ENCODE results near the gene DYTN.

DNA sequence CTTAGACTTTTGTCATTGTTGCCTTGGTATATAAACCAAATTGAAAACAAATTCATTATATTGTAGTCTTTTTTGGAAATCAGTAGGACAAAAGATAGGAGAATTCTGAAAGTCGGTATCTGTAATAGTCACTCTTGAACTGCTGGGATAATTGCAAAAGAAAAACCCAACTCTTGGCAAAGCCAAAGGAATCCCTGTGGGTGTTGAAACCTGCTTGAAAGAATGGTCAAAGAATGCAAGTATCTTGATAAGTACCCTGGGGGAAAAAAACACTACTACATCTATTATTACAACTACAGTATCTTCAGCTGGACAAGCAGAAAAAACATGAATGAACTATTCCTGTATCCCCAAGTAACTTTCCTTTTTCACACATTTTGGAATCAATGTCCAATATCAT is 83.2 kb downstream of the DYTN start:
- TF ChIP-seq, protein P1, sequence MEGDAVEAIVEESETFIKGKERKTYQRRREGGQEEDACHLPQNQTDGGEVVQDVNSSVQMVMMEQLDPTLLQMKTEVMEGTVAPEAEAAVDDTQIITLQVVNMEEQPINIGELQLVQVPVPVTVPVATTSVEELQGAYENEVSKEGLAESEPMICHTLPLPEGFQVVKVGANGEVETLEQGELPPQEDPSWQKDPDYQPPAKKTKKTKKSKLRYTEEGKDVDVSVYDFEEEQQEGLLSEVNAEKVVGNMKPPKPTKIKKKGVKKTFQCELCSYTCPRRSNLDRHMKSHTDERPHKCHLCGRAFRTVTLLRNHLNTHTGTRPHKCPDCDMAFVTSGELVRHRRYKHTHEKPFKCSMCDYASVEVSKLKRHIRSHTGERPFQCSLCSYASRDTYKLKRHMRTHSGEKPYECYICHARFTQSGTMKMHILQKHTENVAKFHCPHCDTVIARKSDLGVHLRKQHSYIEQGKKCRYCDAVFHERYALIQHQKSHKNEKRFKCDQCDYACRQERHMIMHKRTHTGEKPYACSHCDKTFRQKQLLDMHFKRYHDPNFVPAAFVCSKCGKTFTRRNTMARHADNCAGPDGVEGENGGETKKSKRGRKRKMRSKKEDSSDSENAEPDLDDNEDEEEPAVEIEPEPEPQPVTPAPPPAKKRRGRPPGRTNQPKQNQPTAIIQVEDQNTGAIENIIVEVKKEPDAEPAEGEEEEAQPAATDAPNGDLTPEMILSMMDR (IDR thresholded peaks at IDR 0.05): no peak
- no peak for TF ChIP-seq POLR2A (IDR thresholded peaks at IDR 0.05)

All from lower leg skin (tissue), 3 donors.